Psoas muscle (tissue), 8 donors: ENCODE measurements around the gene EMC10. TPM values are rescaled to one million over a fixed set of nuclear protein-coding genes. Genes with fewer than 3 reads are reported as not detected.

Source experiments
- ATAC-seq, 4 donors: fragments of 200-7000 bp; cut with Tn5 transposase; one replicate each; pipeline ENCODE4 v1.9.1; 2020; ENCODE audit warnings: moderate library complexity in 3 of 4, mild to moderate bottlenecking in 2 of 4
- DNase-seq, 2 donors: peaks; one replicate each; pipeline ENCODE4 v3.0.0-alpha.2; 2020
- H3K27ac ChIP-seq: fragments of 200-600 bp; one replicate; pipeline ENCODE4 v1.8.0; 2022
- H3K27me3 ChIP-seq, 3 donors: fragments of 200-600 bp in 1 of 3; one replicate each; pipeline versions ENCODE4 v1.6.1 to v1.8.0; 2013 to 2022; ENCODE audit warnings: low read length in 2 of 3, mild to moderate bottlenecking in 2 of 3, moderate library complexity in 1 of 3; ENCODE audit not compliant: insufficient read depth in 3 of 3
- H3K36me3 ChIP-seq, 2 donors: fragments of 200-600 bp in 1 of 2; one replicate each; pipeline versions ENCODE4 v1.6.1 to v1.8.0; 2013 to 2022; ENCODE audit warnings: low read depth in 1 of 2, mild to moderate bottlenecking in 1 of 2, moderate library complexity in 1 of 2; ENCODE audit not compliant: insufficient read depth in 1 of 2
- H3K4me1 ChIP-seq: fragments of 200-600 bp; one replicate; pipeline ENCODE4 v1.8.0; 2022
- H3K4me3 ChIP-seq: fragments of 200-600 bp; one replicate; pipeline ENCODE4 v1.8.0; 2022; ENCODE audit warnings: mild to moderate bottlenecking
- H3K9me3 ChIP-seq: fragments of 200-600 bp; one replicate; pipeline ENCODE4 v1.8.0; 2022
- WGBS, 3 donors: extraction: QIAGEN DNeasy Blood & Tissue Kit; methylation state at CpG; one replicate each; pipeline versions ENCODE4 v1.1.6 to v1.1.7; 2013; 5-methylcytosine and 5-hydroxymethylcytosine counted together
- intact Hi-C, 2 donors: fragments of 100-400 bp; cut with DNase I; formaldehyde crosslinking; loops; one replicate each; pipeline versions ENCODE4 v1.11.0 to v1.14.2; 2022
- polyA plus RNA-seq, 3 donors: library from polyadenylated mRNA; stranded (reverse); fragments of 200-250 nt; gene quantifications; one replicate each; pipeline ENCODE4 v1.2.3, GENCODE V29; 2013
- total RNA-seq, 4 donors: library from RNA; stranded (reverse); fragmentation: NEBNext Ultra II Directional in 2 of 4; extraction: Animal tissue kit (Norgen Biotek cat#: 25700) in 2 of 4; gene quantifications; one replicate each; pipeline versions ENCODE4 v1.2.1 to v1.2.4, GENCODE V29; 2021 to 2023
- TF ChIP-seq, protein P1 (sequence below): fragments of 200-600 bp; IDR thresholded peaks from one replicate; pipeline ENCODE4 v1.8.0; 2022; ENCODE audit warnings: antibody characterized with exemption
- donor health status: healthy with polysubstance abuse.
- donor health status: DM: no; HTN: no; CAD: no; lungs with moderate emphysema.
- donor health status: Bipolar disorder and iron deficiency.
- donor health status: healthy.
- donor health status: DM: yes; HTN: yes; CAD: no.
- donor health status: DM: no; HTN: no; CAD: no.
- donor health status: DM: no; HTN: no; CAD: no.
- donor health status: DM: yes; HTN: yes; CAD: no.

The EMC10 gene
- total and polyA plus RNA-seq, 7 donors = 32.6 to 47.5 (median 37.6) TPM

DNA sequence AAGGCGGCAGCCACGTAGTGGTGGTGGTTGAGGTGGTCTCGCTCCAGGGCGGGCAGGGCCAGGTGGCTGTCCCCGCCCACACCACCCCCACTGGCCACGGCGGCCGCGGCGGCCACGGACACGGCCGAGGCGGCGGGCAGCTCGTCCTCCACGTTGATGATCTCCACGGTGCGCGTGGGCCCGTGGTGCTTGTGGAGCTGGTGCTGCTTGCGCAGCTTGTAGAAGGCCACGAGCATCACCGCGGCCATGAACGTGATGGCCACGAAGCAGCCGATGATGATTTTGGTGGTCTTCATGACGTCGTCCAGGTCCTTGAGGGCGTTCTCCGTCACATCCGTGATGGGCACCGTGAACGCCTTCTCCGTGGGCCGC lies 41.4 kb downstream of the EMC10 start:
- ATAC-seq (no peak), DNase-seq (no peak)
- intact Hi-C loops = no loop called here
- WGBS, 3 donors = 95 to 96% (median 95%) methylated on average over 35 to 37 of the region's 37 CpGs
- H3K9me3 ChIP-seq = no peaks in the 10 kb centered on the region
- peaks cover 0 to 23% (median 3%) of the 10 kb centered on the region in 3 donors for H3K27me3 ChIP-seq
- TF ChIP-seq, protein P1, sequence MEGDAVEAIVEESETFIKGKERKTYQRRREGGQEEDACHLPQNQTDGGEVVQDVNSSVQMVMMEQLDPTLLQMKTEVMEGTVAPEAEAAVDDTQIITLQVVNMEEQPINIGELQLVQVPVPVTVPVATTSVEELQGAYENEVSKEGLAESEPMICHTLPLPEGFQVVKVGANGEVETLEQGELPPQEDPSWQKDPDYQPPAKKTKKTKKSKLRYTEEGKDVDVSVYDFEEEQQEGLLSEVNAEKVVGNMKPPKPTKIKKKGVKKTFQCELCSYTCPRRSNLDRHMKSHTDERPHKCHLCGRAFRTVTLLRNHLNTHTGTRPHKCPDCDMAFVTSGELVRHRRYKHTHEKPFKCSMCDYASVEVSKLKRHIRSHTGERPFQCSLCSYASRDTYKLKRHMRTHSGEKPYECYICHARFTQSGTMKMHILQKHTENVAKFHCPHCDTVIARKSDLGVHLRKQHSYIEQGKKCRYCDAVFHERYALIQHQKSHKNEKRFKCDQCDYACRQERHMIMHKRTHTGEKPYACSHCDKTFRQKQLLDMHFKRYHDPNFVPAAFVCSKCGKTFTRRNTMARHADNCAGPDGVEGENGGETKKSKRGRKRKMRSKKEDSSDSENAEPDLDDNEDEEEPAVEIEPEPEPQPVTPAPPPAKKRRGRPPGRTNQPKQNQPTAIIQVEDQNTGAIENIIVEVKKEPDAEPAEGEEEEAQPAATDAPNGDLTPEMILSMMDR = no peak
- no peaks in the 10 kb centered on the region for H3K36me3 ChIP-seq
- H3K27ac ChIP-seq = no peak overlapping the region
- no peaks in the 10 kb centered on the region for H3K4me1 ChIP-seq
- H3K4me3 ChIP-seq = no peak overlapping the region

DNA sequence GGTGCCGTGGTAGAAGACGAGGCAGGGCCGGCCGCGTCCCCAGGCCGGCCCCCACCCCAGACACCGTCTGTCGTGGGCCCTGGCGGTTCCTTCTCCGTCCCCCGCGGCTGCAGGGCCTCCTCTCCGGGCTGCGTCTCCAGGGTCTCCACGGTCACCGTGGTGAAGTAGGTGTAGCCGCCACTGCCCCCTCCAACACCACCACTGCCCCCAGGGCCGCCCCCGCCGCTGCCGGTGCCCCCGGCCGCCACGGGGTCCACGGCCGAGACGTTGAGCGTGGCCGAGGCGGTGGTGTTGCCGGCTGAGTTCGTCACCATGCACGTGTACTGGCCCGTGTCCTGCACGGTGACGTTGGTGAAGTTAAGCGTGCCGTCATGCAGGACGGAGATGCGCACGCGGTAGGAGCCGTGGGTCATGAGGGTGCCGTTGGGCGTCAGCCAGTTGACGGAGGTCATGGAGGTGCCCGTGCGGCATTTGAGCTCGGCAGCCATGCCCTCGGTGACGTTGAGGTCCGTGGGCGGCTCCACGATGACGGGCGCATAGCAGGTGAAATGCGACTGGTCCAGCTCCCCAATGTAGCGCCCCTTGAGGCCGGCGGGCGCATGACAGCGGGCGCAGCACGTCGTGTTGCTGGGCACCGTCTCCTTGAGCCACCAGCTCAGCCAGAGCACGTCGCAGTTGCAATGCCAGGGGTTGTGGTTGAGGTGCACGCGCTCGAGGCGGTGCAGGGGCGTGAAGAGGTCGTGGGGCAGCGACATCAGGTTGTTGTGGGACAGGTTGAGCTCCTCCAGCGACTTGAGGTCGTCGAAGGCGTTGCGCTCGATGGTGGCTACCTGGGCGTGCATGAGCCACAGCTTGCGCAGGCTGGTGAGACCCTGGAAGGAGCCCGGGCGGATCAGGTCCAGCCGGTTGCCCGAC lies 42.0 kb downstream of the EMC10 start:
- ATAC-seq (no peak), DNase-seq (no peak)
- no peaks in the 10 kb centered on the region for H3K9me3 ChIP-seq
- no peak overlapping the region for H3K4me3 ChIP-seq
- no peak overlapping the region for H3K27ac ChIP-seq
- H3K27me3 ChIP-seq = peaks cover 0 to 23% (median 3%) of the 10 kb centered on the region in 3 donors
- intact Hi-C loops = no loop called here
- TF ChIP-seq, protein P1 = no peak
- H3K36me3 ChIP-seq = no peaks in the 10 kb centered on the region
- 93 to 95% (median 94%) methylated on average over 86 to 87 of the region's 87 CpGs for WGBS, 3 donors
- no peaks in the 10 kb centered on the region for H3K4me1 ChIP-seq

DNA sequence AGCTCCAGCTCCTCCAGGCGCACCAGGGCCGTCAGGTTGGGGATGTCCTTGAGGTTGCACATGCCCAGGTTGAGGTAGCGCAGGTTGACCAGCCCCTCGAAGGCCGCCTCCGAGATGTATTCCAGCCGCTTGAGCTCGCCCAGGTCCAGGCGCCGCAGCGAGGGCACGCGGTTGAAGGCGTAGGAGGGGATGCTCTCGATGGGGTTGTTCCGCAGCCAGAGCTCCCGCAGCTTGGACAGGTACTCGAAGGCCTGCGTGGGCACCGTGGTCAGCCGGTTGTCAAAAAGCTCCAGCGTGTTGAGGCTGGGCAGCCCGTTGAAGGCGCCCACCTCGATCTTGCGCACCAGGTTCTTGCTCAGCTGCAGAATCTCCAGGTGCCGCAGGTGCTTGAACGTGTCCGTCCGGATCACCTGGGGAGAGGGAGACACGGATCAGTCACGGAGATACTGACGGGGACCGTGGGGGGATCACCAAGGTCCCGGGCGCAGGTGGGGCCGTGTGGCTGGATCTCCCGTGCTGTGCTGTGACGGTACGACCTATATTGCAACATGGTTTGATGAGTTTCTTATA lies 42.8 kb downstream of the EMC10 start:
- DNase-seq (no peak), ATAC-seq (no peak)
- Histone ChIP-seq H3K36me3 (no peaks in the 10 kb centered on the region), H3K27ac (no peak overlapping the region), H3K9me3 (no peaks in the 10 kb centered on the region), H3K4me1 (no peaks in the 10 kb centered on the region), H3K27me3 (peaks cover 0 to 23% (median 3%) of the 10 kb centered on the region in 3 donors), H3K4me3 (no peak overlapping the region)
- TF ChIP-seq, protein P1 = no peak
- 95 to 97% (median 96%) methylated on average over 40 of the region's 40 CpGs for WGBS, 3 donors
- intact Hi-C loops = no loop called here

DNA sequence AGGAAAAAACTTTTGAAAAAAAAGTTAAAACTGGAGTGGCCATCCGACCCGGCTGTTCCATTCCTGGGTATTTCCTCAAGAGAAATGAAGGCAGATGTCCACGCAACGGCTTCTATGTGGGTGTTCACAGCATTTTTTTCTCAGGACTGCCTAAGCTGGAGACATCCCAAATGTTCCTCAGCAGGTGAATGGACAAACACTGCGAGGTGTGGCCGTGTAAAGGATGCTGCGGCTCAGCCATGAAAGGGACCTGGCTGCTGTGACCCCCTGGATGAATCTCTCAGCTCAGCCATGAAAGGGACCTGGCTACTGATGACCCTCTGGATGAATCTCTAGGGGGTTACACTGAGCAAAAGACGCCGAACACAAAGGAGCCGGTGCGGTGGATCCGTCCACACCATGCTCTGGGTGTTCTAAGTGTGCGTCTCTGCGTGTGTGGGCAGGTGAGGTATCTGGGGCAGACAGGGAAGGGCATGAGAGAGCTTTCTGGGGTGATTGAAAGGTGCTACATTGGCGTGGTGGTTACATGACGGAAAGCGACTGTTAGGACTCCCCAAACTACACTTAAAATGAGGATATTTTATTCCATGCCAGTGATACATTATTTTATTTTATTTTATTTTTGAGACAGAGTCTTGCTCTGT lies 44.6 kb downstream of the EMC10 start:
- WGBS, 3 donors = 80 to 85% (median 81%) methylated on average over 17 of the region's 17 CpGs
- intact Hi-C loops = no loop called here
- H3K4me1 ChIP-seq = no peaks in the 10 kb centered on the region
- peaks cover 0 to 17% (median 3%) of the 10 kb centered on the region in 3 donors for H3K27me3 ChIP-seq
- H3K9me3 ChIP-seq = no peaks in the 10 kb centered on the region
- ATAC-seq (no peak), DNase-seq (no peak)
- TF ChIP-seq, protein P1 = no peak
- no peaks in the 10 kb centered on the region for H3K36me3 ChIP-seq
- H3K27ac ChIP-seq = no peak overlapping the region
- H3K4me3 ChIP-seq = no peak overlapping the region
